Stimulated activated CD4-positive, alpha-beta T cell treated with anti-CD3 and anti-CD28 coated beads, Interleukin-12 subunit alpha, Interleukin-12 subunit beta, amount 100 ng/mL, for 24 hours (primary cell): Measurements from ENCODE around the gene REG1B.
"Not testable (repeated sequence)": the region's sequence is repeated elsewhere in the genome, so short reads cannot be mapped to it uniquely, and the experiment has no call there.

Experiments used
- DNase-seq, 2 experiments: peaks; one replicate each; pipeline ENCODE4 v3.0.0-alpha.2; 2020; ENCODE audit warnings: low read depth in 2 of 2

The REG1B gene

DNA sequence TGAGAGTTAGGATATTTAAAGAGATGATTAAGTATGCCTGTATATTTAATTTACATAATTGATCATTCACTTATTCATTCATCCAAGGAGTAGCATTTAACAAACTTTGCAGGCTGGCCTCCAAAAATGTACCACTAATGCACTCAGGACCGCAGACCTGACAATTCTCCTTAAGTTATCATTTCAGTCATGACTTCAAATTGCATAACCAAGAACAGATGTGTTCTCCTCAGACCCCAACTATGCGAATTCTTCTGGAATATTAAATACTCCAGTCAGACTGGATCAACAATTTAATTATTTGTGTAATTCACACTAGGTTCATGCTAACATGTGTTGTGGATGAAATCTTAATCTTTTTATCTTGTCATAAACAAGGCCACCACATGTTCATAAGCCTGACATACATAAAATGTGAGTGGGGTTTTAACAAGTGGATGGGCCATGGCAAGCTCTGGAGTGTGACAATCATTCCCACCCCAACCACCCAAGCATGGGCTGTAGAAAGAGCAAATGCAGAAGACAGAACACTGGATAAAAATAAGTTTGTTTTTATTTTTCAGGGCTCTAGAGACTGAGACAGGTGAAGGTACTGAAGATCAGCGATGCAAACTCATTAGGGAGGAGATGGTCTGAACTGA, 3.2 kb downstream of the REG1B start:
- no peak for DNase-seq

DNA sequence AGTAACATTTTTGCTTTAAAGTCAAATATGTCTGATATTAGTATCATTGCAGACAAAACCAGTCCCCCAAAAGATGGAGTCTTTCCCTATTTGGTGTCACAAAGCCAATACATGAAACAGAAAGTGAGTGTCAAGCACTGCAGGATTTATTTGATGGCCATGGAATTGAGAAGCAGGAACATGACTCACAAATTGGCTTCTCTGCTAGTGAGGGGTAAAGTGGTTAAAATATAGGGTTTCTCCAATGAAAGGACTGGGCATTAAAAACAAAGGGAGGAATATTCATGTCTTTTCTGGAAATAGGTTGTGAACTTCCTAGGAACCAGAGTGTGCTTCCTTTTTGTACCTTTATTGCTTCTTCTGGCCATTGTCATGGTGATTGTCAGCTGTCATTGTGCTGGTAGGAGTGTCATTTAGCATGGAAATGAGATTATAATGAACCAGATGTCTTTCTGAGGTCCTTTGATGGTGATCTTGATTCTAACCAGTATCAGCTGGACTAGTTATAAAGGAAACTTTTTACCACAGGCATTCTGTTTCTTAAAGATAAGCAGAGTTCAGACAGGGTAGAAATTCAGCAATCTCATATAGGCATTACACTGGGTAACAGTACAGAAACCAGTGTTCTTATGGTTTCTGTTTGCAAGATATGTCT, 4.1 kb downstream of the REG1B start:
- no peak for DNase-seq

DNA sequence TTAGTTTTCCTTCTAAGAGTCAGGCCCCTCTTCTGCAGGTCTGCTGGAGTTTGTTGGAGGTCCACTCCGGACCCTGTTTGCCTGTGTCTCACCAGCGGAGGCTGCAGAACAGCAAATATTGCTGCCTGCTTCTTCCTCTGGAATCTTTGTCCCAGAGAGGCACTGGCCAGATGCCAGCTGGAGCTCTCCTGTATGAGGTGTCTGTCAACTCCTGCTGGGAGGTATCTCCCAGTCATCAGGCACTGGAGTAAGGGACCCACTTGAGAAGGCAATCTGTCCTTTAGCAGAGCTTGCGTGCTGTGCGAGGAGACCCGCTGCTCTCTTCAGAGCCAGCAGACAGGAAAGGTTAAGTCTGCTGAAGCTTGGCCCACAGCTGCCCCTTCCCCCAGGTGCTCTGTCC, 4.8 kb downstream of the REG1B start:
- no peak for DNase-seq

DNA sequence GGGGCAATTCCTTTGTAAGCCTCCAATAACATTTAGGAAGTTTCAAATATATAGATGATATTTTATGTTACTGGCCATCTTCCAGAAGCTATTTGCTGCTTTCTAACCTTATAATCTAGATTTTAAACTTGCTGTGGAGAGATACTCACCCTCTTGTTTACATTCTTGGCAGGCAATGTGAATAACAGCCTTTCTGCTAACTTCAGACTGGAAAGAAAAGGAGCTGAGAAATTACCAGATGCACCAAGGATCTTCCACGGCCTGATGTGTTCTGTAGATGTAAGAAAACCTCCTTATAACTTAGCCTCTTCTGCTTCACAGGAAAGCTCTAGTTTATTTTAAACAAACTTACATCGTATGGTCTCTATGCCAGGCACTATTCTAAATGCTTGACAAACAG, 16.7 kb downstream of the REG1B start:
- DNase-seq, result no peak

DNA sequence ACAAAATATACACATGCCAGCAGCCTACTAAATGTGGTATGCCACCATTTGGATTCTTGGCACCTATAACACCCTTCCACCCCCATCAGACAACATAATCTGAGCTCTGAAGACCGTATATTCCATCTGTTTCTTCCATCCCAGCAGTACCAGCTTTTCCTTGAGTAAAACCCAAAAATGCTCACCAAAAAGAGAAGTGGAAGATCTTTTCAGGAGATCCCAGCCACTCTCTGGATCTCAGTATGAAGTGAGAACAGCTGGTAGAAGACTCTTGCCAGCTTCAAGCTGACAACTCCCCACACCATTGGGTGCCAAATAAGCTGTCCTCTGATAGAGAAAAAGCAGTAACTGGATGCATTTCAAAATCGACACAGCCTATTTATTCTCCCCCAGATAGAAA, 22.6 kb downstream of the REG1B start:
- DNase-seq, result no peak

DNA sequence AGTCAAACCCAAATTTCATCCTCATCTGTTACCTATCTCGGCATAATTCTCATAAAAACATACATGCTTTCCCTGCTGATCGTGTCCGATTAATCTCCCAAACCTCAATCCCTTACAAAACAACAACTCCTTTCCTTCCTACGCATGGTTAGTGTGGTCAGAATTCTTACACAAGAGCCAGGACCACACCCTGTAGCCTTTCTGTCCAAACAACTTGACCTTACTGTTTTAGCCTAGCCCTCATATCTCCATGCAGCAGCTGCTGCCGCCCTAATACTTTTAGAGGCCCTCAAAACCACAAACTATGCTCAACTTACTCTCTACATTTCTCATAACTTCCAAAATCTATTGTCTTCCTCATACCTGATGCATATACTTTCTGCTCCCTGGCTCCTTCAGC, 33.0 kb downstream of the REG1B start:
- not testable (repeated sequence) for DNase-seq

DNA sequence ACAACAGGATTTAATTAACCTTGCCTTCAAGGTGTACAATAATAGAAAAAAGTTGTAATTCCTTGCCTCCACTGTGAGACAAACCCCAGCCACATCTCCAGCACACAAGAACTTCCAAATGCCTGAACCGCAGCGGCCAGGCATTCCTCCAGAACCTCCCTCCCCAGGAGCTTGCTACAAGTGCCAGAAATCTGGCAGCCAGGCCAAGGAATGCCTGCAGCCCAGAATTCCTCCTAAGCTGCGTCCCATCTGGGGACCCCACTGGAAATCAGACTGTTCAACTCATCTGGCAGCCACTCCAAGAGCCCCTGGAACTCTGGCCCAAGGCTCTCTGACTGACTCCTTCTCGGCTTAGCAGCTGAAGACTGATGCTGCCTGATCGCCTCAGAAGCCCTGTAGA, 34.3 kb downstream of the REG1B start:
- DNase-seq, result not testable (repeated sequence)

DNA sequence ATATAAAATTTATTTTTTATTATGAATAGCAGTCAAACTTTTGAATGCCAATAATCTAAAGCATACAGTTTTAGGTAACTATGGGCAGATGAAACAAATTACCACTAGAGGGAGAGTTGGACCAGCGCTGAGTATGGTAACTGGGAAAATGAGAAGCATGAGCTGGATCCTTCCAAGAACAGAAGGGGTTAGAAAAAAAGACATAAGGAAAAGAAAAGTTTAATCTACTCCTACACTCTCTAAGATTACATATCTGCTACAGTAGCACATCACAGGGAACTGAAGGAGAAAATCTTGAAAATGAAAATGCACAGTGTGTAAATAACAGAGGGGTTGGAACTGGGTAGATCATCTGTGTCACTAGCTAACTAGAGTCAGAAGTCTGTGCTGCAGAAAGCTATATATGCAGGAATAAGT, 46.8 kb downstream of the REG1B start:
- no peak for DNase-seq

DNA sequence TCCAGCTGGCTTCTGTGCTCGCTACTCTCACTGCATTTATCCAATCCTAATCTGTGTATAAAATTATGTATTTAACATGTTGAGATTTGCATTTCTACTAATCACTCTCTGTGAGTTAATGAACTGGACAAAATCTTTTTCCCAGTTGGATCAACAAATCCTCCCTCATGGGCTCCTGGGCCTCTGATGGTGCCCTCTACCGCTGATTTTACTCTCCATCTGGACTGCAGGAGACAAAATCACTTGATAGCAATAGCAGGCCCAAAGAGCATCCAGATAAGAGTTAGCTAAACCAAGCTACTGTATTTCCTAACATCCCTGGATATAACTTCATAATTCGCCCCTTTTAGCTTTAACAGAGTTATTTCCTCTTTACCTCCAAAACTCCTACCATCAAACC, 47.8 kb downstream of the REG1B start:
- DNase-seq, result no peak
